ENCODE measurements around the gene RSL1D1.

The RSL1D1 gene

GRCh38 chr16:11851294-11852091 is at the start of gene RSL1D1:
Gene RSL1D1 (minus strand): TSS chr16:11851542. CDS start chr16:11851512, 30 bp downstream.
- FAIRE-seq = peak; percentile 29

GRCh38 chr16:11901091-11901490 is 49.7 kb upstream of the RSL1D1 start:
- FAIRE-seq = no peak

GRCh38 chr16:11896486-11897176 is 45.3 kb upstream of the RSL1D1 start:
- no peak for FAIRE-seq

GRCh38 chr16:11893571-11893970 is 42.2 kb upstream of the RSL1D1 start:
- no peak for FAIRE-seq

- no peak for FAIRE-seq
Observed at GRCh38 chr16:11892761-11893160, 41.4 kb upstream of the RSL1D1 start.

GRCh38 chr16:11890231-11890965 is 39.1 kb upstream of the RSL1D1 start:
- FAIRE-seq = no peak

- FAIRE-seq = no peak
Observed at GRCh38 chr16:11886881-11887280, 35.5 kb upstream of the RSL1D1 start.

GRCh38 chr16:11884035-11884434 is 32.7 kb upstream of the RSL1D1 start:
- FAIRE-seq = no peak

- FAIRE-seq = no peak
Observed at GRCh38 chr16:11880007-11880406, 28.7 kb upstream of the RSL1D1 start.

- no peak for FAIRE-seq
Observed at GRCh38 chr16:11877374-11877773, 26.0 kb upstream of the RSL1D1 start.

GRCh38 chr16:11876306-11876705 is 25.0 kb upstream of the RSL1D1 start:
- no peak for FAIRE-seq

- FAIRE-seq = no peak
Observed at GRCh38 chr16:11875721-11876120, 24.4 kb upstream of the RSL1D1 start.

- FAIRE-seq = no peak
Observed at GRCh38 chr16:11871193-11871592, 19.9 kb upstream of the RSL1D1 start.

- FAIRE-seq = no peak
Observed at GRCh38 chr16:11870399-11870798, 19.1 kb upstream of the RSL1D1 start.

- no peak for FAIRE-seq
Observed at GRCh38 chr16:11869353-11870228, 18.2 kb upstream of the RSL1D1 start.

- FAIRE-seq = no peak
Observed at GRCh38 chr16:11868412-11868980, 17.2 kb upstream of the RSL1D1 start.

- no peak for FAIRE-seq
Observed at GRCh38 chr16:11862489-11862888, 11.1 kb upstream of the RSL1D1 start.

- no peak for FAIRE-seq
Observed at GRCh38 chr16:11857161-11857560, 5.8 kb upstream of the RSL1D1 start.

- no peak for FAIRE-seq
Observed at GRCh38 chr16:11852092-11852809, 909 bp upstream of the RSL1D1 start.

- no peak for FAIRE-seq
Observed at GRCh38 chr16:11848842-11849241, 2.5 kb downstream of the RSL1D1 start.

- no peak for FAIRE-seq
Observed at GRCh38 chr16:11844499-11844898, 6.8 kb downstream of the RSL1D1 start.

Data from endometrium (tissue), 2 donors.